PC-3 (cell line): ENCODE measurements around the gene TTLL12. TPM values are rescaled to one million over a fixed set of nuclear protein-coding genes. Genes with fewer than 3 reads are reported as not detected.
A peak's percentile ranks its signal among the peaks of the same experiment; 100 is the strongest.

Experiments used
- ATAC-seq: fragments of 200-7000 bp; cut with Tn5 transposase; 2 replicates; pipeline ENCODE4 v1.9.1; 2020; ENCODE audit warnings: mild to moderate bottlenecking, moderate library complexity
- BruUV-seq: library from RNA; stranded (reverse); fragments of 400-500 nt; replicated peaks from 2 replicates; lab custom pipeline; 2021; lab: Mats Ljungman, UMichigan
- CTCF ChIA-PET: fragments of 300-600 bp; sonication (Branson Sonifier 250); formaldehyde crosslinking; loops from one replicate; lab custom pipeline; 2022; ENCODE audit warnings: antibody characterized with exemption; lab: Charles Lee
- POLR2A ChIA-PET: fragments of 300-600 bp; sonication (Branson Sonifier 250); formaldehyde crosslinking; loops from one replicate; lab custom pipeline; 2022; ENCODE audit warnings: antibody characterized with exemption; ENCODE audit not compliant: unreplicated experiment; lab: Charles Lee
- DNase-seq: peaks from one replicate; pipeline ENCODE4 v3.0.0-alpha.2; 2015
- H2AFZ ChIP-seq: fragments of 300-600 bp; sonication (generic); 2 replicates; pipeline ENCODE4 v1.6.0; 2016; ENCODE audit warnings: antibody characterized with exemption, low read length
- H3F3A ChIP-seq: fragments of 300-600 bp; sonication (generic); one replicate; pipeline ENCODE4 v1.6.0; 2017; ENCODE audit warnings: antibody characterized with exemption, low read length, control low read depth, mild to moderate bottlenecking; ENCODE audit not compliant: unreplicated experiment
- H3K27ac ChIP-seq: fragments of 300-600 bp; sonication (generic); 2 replicates; pipeline ENCODE4 v1.5.1; 2016; ENCODE audit warnings: mild to moderate bottlenecking, low read length
- H3K27me3 ChIP-seq: fragments of 300-600 bp; sonication (generic); 2 replicates; pipeline ENCODE4 v1.6.1; 2016; ENCODE audit warnings: low read length, mixed read lengths
- H3K36me3 ChIP-seq: fragments of 300-600 bp; sonication (generic); 2 replicates; pipeline ENCODE4 v1.6.1; 2016; ENCODE audit warnings: low read depth, mixed run types, low read length, mixed read lengths
- H3K4me1 ChIP-seq: fragments of 300-600 bp; sonication (generic); 2 replicates; pipeline ENCODE4 v1.5.1; 2016; ENCODE audit warnings: low read length; ENCODE audit not compliant: insufficient read depth
- H3K4me2 ChIP-seq: fragments of 300-600 bp; sonication (generic); 2 replicates; pipeline ENCODE4 v1.6.0; 2016; ENCODE audit warnings: low read length
- H3K4me3 ChIP-seq: fragments of 300-600 bp; sonication (generic); 2 replicates; pipeline ENCODE4 v1.5.1; 2016; ENCODE audit warnings: mild to moderate bottlenecking, low read length, mixed read lengths
- H3K79me2 ChIP-seq: fragments of 300-600 bp; sonication (generic); 2 replicates; pipeline ENCODE4 v1.6.1; 2017; ENCODE audit warnings: low read length, mixed read lengths
- H3K9ac ChIP-seq: fragments of 300-600 bp; sonication (generic); 2 replicates; pipeline ENCODE4 v1.6.0; 2016; ENCODE audit warnings: mild to moderate bottlenecking, low read length
- H3K9me2 ChIP-seq: fragments of 300-600 bp; sonication (generic); replicated peaks from 2 replicates; pipeline ENCODE4 v1.6.1; 2016; ENCODE audit warnings: mixed run types, low read length, mixed read lengths
- H3K9me3 ChIP-seq: fragments of 300-600 bp; sonication (generic); 2 replicates; pipeline ENCODE4 v1.6.1; 2016; ENCODE audit warnings: low read length, mixed read lengths
- H4K20me1 ChIP-seq: fragments of 300-600 bp; sonication (generic); 2 replicates; pipeline ENCODE4 v1.6.1; 2016; ENCODE audit warnings: low read length, mixed read lengths
- EZH2 ChIP-seq: fragments of 300-600 bp; sonication (generic); IDR thresholded peaks from one replicate; pipeline ENCODE4 v1.6.1; 2017; ENCODE audit warnings: antibody characterized with exemption, mild to moderate bottlenecking, low read length; ENCODE audit not compliant: unreplicated experiment
- EZH2phosphoT487 ChIP-seq: fragments of 300-600 bp; sonication (generic); IDR thresholded peaks from 2 replicates; pipeline ENCODE4 v1.6.1; 2018; ENCODE audit warnings: mild to moderate bottlenecking, antibody characterized with exemption, low read length, borderline replicate concordance
- intact Hi-C: fragments of 100-400 bp; cut with micrococcal nuclease; formaldehyde crosslinking; loops from 2 replicates; pipeline ENCODE4 v1.9.0; 2023
- total RNA-seq: library from RNA; depleted of rRNA; stranded (reverse); fragments of >200 nt; gene quantifications from 2 replicates; pipeline ENCODE4 v1.2.3, GENCODE V29; 2014
- TF ChIP-seq, protein P1 (sequence below): fragments of 300-600 bp; sonication (generic); conservative IDR thresholded peaks from 2 replicates; pipeline ENCODE4 v1.5.1; 2017; ENCODE audit warnings: antibody characterized with exemption, low read depth, mild to moderate bottlenecking, low read length

TTLL12 gene
- total RNA-seq, 1 experiment from 2014 or later, result 48.9 TPM

DNA sequence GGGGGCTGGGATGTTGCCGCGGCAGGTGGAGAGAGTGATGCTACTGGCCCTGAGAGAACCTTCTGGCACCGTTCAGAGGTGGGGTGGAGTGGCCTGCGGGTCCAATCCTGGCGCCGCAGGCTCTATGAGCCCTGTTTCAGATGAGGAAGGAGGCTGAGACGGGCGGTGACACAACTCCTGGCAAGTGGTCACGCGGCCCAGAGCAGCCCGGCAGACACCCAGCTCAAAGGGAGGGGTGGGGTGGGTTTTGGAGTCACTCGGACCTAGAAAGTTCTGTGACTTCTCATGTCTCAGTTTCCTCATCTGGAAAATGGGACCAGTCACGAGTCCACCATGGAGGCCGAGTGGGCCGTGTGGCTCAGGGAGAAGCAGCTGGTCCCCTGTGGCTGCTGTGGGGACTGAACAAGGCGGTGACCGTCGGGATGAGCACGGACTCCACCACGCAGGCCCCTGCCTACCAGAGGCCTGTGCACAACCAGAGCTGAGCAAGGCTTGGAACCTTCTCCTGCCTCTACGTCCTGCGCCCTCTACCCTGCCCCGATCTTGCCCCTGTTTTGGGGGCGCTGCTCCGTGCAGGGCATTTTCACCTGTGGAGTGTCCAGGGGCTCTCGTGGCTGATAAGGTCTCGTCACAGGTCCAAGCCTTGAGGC, 31.9 kb downstream of the TTLL12 start:
- no peak overlapping the region for H3K9ac ChIP-seq
- BruUV-seq, result no TSS peak

DNA sequence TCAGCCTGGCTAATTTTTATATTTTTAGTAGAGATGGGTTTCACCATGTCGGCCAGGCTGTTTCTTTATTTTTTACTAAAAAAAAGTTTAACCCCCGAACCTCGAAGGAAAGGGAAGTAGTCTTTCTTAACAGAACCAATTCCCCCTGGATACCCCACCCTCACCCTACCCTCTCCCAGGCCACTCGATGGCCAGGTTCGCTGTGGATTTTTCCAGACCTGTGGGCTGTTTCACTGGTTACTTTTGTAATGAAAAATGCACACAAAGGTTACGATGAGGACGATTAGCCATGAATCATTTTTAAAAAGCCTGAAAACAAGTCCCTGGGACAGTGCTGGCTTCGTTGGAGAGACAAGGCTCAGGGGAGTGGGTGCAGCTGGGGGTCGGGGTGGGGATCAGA, 33.0 kb downstream of the TTLL12 start:
- TF ChIP-seq EZH2phosphoT487, result no peak
- TF ChIP-seq, protein P1, sequence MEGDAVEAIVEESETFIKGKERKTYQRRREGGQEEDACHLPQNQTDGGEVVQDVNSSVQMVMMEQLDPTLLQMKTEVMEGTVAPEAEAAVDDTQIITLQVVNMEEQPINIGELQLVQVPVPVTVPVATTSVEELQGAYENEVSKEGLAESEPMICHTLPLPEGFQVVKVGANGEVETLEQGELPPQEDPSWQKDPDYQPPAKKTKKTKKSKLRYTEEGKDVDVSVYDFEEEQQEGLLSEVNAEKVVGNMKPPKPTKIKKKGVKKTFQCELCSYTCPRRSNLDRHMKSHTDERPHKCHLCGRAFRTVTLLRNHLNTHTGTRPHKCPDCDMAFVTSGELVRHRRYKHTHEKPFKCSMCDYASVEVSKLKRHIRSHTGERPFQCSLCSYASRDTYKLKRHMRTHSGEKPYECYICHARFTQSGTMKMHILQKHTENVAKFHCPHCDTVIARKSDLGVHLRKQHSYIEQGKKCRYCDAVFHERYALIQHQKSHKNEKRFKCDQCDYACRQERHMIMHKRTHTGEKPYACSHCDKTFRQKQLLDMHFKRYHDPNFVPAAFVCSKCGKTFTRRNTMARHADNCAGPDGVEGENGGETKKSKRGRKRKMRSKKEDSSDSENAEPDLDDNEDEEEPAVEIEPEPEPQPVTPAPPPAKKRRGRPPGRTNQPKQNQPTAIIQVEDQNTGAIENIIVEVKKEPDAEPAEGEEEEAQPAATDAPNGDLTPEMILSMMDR, result no peak
- no peak for TF ChIP-seq EZH2
- ChIA-PET POLR2A (no interaction called here), CTCF (no interaction called here)
- BruUV-seq, result TSS peak; percentile 7
- DNase-seq, result no peak
- Histone ChIP-seq H4K20me1 (peaks cover 10% of the 10 kb centered on the region; the same call in 1 of the 2 replicates), H3K9me2 (no peaks in the 10 kb centered on the region), H3K9me3 (no peaks in the 10 kb centered on the region), H3K9ac (no peak overlapping the region), H2AFZ (no peak overlapping the region), H3F3A (no peaks in the 10 kb centered on the region), H3K79me2 (peaks cover 66% of the 10 kb centered on the region), H3K36me3 (no peaks in the 10 kb centered on the region), H3K27ac (no peak overlapping the region), H3K4me3 (peak overlapping the region; percentile 46; the same call in 1 of the 2 replicates), H3K4me2 (peak overlapping the region; percentile 73), H3K27me3 (no peaks in the 10 kb centered on the region), H3K4me1 (peaks cover 13% of the 10 kb centered on the region; the same call in 1 of the 2 replicates)
- intact Hi-C loops, result no loop called here
- ATAC-seq, result no peak

More for the DNA sequence above, 31.9 kb downstream of the TTLL12 start:
- peaks cover 10% of the 10 kb centered on the region; the same call in 1 of the 2 replicates for H4K20me1 ChIP-seq
- H3F3A ChIP-seq, result no peaks in the 10 kb centered on the region
- H3K9me3 ChIP-seq, result no peaks in the 10 kb centered on the region
- peaks cover 13% of the 10 kb centered on the region; the same call in 1 of the 2 replicates for H3K4me1 ChIP-seq
- ATAC-seq (no peak), DNase-seq (no peak)
- no peak overlapping the region for H3K4me2 ChIP-seq
- H3K9me2 ChIP-seq, result no peaks in the 10 kb centered on the region
- H3K27ac ChIP-seq, result no peak overlapping the region
- ChIA-PET CTCF (no interaction called here), POLR2A (no interaction called here)
- no peaks in the 10 kb centered on the region for H3K27me3 ChIP-seq
- H3K36me3 ChIP-seq, result no peaks in the 10 kb centered on the region
- peaks cover 66% of the 10 kb centered on the region for H3K79me2 ChIP-seq
- intact Hi-C loops, result no loop called here
- no peak overlapping the region for H3K4me3 ChIP-seq
- TF ChIP-seq EZH2phosphoT487 (no peak), EZH2 (no peak)
- TF ChIP-seq, protein P1, result no peak
- no peak overlapping the region for H2AFZ ChIP-seq
